Caki2 (cell line): ENCODE results near the gene ARNT2. TPM values are rescaled to one million over a fixed set of nuclear protein-coding genes. Genes with fewer than 3 reads are reported as not detected.
A peak's percentile ranks its signal among the peaks of the same experiment; 100 is the strongest.

Source experiments
- DNase-seq: peaks from one replicate; pipeline ENCODE4 v3.0.0-alpha.2; 2015; ENCODE audit warnings: low read depth
- in situ Hi-C: cut with HindIII; loops from 2 replicates; pipeline ENCODE4 v1.10.0; 2016; ENCODE audit warnings: low sequenced_read_pairs, low pct_unique_long_range_greater_than_20kb, mixed read lengths
- total RNA-seq: library from RNA; depleted of rRNA; stranded (reverse); fragments of >200 nt; shearing (Covaris generic); gene quantifications from 2 replicates; pipeline ENCODE4 v1.2.3, GENCODE V29; 2014; ENCODE audit warnings: low replicate concordance

Gene ARNT2
- total RNA-seq, 1 experiment from 2014 or later: 26.3 TPM

DNA sequence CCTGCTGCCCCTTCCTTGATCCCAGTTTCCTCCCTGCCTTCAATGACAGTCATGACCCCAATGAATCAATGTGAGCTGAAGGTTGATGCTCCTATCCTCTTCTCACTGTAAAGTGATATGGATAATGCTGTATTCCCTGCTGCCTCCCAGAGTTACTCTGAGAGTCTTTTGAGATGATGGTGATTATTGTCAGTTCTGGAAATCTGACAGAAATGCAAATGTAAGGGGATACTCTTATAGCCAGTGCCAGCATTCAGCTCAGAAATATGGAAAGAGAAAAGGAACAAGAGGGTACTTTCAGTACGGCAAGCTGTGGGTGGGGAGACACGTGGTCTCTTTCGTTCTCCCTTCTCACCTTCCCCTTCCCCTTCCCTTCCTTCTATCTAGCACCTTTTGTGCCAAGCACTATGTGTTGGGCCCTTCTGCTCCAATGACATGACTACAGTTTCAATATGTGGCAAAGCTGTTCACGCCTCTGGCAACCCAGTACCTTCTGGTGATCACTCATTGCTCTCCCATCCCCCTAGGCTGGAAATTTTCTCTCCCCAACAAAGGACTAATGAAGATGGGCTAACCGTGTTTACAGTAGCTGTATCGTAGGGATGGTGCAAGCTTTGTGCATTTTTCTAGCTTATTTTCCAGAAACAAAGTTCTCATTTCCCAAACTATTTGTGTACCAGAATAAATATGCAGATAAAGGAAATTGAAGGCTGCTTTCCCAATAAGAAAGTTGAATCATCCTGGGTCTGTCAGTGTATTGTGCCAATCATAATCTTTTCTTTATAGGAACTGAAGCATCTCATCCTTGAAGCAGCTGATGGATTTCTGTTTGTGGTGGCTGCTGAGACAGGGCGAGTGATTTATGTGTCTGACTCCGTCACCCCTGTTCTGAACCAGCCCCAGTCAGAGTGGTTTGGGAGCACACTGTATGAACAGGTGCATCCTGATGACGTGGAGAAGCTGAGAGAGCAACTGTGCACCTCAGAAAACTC, 70.3 kb downstream of the ARNT2 start:
- DNase-seq: no peak
- in situ Hi-C loops: no loop called here

DNA sequence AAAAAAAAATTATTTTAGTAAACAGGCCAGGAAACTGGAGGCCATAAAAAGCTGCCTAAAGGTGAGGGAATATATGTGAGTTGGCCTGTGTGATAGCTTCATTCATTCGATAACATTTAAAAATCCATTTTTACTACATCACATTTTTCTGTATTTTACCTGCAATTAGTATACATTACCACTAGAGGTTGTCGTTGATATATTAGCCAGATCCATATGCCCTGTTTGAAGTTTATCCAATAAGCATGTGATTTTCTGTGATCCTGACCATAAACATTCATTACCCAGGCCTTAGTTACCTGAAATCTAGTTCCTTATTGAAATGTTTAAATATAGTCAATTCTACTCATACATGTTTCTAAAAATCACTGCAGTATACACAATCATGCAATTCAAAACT, 71.4 kb downstream of the ARNT2 start:
- in situ Hi-C loops: no loop called here
- DNase-seq: no peak

DNA sequence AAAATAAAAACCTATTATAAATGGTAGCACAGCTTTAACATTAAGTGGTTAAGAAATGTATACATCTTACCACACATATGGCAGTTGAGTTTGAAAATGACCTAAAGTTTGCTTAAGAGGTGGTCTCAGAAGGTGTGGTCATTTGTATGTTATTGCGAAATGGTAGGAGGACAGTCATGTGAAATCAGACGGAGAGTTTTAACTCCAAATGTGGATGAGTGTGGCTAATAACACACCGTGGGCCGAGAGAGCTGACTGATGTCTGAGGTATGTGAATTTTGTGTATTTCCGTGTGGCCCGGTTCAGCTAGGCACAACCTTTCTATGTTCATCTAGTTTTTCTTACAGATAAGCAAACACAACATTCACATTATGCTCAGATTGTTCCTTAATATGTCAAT, 71.9 kb downstream of the ARNT2 start:
- in situ Hi-C loops: no loop called here
- DNase-seq: no peak

DNA sequence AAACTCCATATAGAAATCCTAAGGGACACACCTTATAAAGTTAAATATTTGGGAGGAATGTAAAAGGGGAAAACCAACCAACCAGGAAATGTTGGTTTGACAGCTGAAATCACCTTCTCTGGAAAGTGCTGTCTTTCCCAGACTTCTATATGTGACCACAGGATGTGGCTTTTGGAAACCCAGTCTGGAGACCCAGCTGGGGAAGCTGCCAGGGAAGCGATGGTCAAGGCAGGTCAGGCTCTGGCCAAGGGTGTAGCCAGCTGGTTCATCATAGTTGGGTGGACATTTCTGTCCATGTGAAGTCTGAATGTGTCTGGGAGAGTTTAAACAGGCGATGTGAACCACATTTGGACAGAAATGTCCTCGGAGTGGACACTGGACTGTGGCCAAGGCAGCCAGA, 73.9 kb downstream of the ARNT2 start:
- DNase-seq: no peak
- in situ Hi-C loops: no loop called here

DNA sequence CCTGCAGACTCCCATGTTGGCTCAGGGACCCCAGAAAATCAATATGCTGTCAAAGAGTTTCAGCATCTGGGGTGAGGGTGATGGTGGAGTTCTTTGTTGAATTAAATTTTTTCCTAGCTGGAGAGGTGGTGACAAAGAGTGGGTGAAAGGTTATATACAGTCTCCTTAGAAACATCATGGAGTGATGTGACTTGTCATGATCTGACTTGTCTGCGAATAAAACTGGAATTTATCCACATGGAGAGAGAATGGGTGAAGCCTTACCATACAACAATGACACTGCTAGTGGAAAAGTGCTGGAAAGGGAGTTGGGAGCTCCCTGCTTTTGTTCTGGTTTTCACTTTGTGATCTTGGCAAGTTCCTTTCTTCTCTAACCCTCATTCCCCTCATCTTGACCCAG, 75.0 kb downstream of the ARNT2 start:
- in situ Hi-C loops: no loop called here
- DNase-seq: no peak

DNA sequence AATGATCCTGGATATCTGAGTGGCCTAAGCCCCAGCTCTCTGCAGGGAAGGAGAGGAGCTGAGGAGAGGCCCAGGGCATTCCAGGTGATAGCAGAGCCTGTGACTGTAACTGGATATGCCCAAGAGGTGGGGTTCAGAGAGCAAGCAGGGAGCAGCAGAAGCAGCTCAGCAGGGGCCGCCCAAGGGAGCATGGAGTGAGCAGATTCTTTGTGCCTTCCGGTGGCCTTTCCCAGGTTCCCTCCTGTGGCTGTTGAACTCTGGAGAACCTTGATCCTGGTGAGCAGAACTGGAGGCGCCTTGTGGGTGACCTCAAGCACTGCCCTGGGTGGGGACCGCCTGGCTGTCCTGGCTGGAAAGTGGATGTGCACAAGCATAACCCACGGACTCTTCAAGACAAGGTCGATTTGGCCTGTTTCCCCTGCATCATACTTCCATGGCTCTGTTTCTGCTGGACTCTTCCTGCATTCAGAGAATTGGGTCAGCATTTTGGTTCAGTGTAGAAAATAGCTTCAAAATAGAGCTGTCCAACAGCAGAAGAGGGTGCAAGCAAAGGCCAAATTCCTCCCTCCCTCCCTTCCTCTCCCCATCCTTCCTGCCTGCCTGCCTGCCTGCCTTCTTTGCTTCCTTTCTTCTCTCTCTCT, 76.1 kb downstream of the ARNT2 start:
- in situ Hi-C loops: no loop called here
- no peak for DNase-seq

DNA sequence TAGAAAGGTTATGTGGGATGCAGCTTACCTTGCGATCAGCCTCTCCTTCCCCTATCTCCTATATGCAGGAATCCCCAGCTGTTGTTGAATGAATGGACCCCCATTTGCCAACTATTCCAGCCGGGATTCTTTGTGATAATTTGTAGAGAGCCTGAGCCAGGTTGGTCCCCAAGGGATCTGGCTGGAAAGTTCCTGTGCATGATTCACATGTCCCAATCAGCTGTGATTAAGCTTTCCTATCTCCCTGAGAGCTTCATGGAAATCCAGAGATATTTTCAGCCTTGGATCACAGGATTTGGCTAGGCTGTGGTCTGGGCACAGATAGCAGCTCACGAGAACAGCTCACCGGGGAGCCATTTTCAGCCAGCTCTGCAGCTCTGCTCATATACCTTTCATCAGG, 76.7 kb downstream of the ARNT2 start:
- DNase-seq: no peak
- in situ Hi-C loops: no loop called here

DNA sequence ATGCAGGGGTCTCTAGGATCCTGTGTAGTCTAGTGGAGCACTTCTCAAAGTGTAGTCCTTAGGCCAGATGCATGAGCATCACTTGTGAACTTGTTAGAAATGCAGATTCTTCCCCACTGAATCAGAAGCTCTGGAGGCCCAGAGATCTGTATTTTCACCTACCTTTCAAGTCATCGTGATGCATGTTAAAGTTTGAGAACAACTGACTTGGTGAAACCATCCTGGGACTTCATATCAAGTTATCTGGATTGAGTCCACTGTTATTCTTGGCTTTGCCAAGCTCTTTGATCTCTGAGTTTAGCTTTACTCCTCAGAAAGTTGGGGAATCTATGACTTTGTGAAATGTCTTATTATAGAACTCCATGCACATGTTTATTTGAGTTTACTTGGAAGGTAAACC, 78.5 kb downstream of the ARNT2 start:
- in situ Hi-C loops: no loop called here
- DNase-seq: no peak

DNA sequence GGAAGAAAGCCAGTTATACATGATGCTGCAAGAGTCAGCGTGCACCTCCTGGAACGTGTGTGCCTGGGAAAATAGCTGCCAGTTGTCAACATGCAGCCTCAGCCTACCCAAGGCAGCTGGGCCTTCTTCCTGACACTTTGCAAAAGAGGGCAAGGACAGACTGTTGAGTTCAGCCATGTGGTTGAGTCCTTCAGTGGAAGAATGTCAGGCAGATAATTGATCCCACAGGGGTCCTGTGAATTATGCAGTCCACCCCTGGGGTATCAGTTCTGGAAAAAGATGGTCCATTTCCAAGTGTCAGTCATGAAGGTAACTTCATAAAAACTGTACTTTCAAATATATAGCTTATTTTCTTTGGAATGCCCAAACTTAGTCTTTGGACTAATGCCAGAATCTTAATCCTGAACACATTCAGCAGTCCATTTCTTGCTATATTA, 79.6 kb downstream of the ARNT2 start:
- no peak for DNase-seq

DNA sequence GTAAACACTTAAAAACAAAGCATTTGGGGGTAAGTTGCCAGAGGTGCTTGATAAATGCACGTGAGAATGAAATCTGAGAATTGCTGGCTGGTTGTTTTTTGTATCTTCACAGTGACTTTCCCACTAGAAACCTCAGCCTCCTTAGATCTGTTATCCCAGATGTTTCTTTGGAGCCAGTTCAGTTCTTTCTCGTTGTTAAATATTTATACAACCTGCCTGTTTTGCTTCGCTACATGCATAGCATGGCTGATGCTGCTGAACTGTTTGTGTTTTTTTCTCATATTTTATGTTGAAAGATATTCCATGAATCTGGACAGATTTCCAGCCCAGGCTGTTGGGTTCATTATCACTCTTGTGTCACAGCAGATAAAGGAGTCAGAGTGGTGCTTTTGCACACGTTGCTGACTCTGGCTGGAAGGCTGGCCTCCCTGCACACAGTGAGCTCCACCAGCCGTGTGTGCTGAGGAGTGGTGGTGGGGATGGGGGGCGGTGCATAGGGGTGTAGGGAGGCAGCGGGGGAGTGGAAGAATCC, 80.2 kb downstream of the ARNT2 start:
- in situ Hi-C loops: no loop called here
- no peak for DNase-seq

More for the DNA sequence above, 79.6 kb downstream of the ARNT2 start:
- in situ Hi-C loops: no loop called here

DNA sequence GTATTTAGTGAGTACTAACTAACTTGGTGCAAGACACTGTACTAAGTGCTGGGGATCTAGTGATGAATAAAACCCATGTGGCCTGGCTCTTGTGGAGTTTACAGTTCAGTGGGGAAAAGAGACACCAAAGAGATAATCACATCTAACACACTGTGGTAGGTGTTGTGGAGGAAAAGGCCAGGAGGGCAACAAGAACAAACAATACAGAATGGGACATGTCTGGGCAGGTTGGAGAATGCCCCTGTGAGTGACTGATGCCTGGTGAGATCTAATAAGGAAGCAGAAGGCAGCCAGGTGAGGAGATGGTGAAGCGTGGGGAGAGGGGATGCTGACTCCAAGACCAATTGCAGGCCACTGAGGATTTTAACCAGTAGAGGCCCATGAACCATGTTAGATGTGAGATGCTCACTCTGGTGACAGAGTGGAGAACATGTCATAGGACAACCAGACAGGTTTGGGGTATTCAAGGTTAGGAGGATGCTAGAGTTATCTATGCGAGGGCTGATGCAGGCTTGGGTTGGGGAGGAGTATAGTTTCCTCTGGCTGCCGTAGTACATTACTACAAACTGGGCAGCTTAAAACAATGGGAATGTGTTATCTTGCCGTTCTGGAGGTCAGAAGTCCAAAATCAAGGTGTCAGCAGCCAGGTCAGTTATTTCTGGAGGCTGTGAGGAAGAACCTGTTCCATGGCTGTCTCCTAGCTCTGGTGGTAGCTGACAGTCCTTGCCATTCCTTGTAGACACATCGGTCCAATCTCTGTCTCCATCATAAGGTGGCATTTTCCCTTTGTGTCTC, 81.4 kb downstream of the ARNT2 start:
- in situ Hi-C loops: no loop called here

DNA sequence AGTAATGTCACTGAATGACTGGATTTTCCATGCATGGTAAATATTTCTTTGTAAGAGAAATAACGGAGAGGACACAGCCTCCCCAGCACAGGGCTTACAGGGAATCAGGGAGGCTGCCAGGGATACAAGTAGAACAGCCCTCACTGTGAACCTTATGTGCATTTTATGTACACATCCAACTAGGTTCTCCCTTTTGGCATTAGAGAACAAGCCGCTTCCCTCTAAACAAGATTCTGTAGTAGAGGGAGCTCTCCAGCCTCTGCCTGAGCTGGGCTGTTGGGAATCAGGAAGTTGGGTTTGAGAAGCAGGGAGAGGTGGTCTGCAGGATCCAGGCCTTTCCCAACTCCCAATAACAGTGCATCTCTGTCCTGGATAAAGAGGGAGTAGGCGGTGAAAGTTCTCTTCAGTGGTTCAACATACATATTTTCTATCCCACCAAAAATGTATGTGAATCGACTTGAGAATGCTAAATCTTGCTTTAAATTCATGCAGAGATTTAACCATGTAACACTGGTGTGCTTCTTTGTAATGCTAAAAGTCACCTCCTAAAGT, 83.7 kb downstream of the ARNT2 start:
- in situ Hi-C loops: no loop called here
- DNase-seq: no peak

More for the DNA sequence above, 81.4 kb downstream of the ARNT2 start:
- DNase-seq: peak; percentile 53

DNA sequence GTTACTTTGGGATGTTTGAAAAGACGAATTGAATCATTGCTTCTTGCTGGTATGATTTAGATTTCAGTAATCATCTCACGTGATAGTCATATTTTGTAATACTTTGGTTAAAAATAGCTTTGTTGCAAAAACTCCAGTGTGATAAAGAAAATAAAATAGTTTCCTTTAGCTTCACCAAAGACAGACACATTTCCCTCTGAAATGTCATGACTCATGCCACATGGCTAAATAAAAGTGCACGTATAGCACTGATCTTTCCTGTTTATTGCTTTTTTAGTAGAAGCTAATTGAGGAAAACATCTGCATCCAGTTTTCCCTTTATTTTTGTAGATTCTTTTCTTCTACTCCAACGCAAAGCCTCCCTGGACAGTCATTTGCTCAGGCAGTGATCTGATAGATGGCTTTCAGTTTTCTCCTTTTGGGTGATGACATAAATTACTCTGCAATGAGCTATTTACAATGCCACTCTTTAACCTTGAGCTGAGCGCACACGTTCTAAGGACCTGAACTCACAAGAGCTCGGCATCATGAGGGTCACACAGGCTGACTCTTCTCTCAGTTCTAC, 84.9 kb downstream of the ARNT2 start:
- DNase-seq: no peak

DNA sequence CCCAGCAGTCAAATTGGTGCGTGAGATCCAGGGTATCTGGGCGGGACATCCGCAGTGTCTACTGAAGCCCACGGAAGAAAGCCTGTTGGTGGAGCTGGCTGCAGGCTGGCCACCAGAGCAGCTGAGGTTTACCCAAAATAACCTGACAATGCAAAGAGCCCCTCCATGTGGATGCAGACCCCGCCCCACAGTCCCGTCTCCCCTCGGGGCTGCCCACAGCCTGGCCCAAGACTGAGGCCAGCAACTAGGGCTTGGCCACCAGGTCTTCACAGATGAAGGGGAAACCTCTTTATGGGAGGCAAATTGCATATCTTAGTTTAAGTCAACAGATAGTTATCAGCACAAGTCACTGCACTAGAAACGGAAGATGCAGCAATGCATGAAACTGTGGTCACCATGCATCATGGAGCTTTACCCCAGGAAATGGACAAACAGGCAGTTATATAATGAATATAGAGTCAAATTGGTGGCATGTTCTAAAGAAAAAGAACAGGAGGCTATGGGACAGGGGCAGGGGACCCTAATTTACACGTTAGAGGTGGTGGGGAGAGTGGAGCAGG, 86.3 kb downstream of the ARNT2 start:
- DNase-seq: peak; percentile 41
- in situ Hi-C loops: no loop called here

More for the DNA sequence above, 84.9 kb downstream of the ARNT2 start:
- in situ Hi-C loops: no loop called here

DNA sequence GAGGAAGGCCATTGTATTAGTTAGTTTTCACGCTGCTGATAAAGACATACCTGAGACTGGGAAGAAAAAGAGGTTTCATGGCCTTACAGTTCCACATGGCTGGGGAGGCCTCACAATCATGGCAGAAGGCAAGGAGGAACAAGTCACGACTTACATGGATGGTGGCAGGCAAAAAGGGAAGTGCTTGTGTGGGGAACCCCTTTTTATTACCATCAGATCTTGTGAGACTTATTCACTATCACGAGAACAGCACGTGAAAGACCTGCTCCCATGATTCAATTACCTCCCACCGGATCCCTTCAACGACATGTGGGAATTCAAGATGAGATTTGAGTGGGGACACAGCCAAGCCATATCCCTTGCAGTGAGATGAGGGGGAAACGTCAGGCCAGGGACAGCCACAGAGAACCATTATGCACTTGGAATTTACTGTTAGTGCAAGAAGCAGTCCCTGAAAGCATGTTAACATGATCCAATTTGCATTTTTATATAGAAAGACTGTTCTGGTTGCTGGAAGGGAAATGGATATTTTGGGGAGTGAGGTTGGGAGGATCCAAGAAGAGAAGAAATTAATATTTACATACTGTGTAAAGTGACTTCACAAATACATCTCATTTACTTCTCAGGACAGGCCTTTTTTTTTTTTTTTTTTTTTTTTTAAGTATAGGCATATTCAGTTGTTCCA, 87.1 kb downstream of the ARNT2 start:
- in situ Hi-C loops: no loop called here
- DNase-seq: no peak

DNA sequence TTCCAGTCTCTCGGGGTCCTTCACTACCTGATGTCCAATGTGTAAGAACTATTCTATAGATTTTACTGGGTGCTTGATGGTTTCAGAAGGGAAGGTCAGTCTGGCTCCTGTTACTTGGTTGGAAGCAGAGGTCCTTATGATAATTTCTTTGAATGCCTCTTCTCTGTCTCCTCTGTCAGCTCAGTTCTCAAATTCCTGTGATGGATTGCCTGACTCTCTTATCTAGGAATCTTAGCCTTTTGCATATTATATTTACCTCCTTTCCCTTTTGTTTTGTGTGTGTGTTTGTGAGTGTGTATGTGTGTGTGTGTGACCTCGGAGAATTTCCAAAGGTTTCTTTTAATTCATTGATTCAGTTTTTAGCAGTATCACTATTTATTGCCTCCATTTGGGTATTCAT, 88.2 kb downstream of the ARNT2 start:
- in situ Hi-C loops: no loop called here

DNA sequence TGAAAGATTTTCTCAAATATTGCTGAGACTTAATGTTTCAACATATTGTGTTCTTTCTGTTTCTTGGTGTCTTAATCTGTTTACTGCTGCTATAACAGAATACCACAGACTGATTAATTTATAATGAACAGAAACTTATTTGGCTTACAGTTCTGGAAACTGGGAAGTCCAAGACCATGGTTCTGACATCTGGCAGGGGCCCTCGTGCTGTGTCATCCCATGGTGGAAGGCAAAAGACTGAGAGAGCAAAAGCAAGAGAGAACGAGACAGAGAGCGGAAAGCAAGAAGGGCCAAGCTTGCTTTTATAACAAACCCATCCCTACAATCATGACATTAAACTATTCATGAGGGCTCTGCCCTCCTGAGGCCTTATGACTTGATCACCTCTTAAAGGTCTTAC, 88.7 kb downstream of the ARNT2 start:
- DNase-seq: no peak
- in situ Hi-C loops: no loop called here

More for the DNA sequence above, 88.2 kb downstream of the ARNT2 start:
- no peak for DNase-seq
